ENCODE measurements around the gene SLC18B1. TPM values are rescaled to one million over a fixed set of nuclear protein-coding genes. Genes with fewer than 3 reads are reported as not detected.

The SLC18B1 gene
- total RNA-seq, 4 donors from 2014 or later = 13.4 to 42.0 (median 19.5) TPM

DNA sequence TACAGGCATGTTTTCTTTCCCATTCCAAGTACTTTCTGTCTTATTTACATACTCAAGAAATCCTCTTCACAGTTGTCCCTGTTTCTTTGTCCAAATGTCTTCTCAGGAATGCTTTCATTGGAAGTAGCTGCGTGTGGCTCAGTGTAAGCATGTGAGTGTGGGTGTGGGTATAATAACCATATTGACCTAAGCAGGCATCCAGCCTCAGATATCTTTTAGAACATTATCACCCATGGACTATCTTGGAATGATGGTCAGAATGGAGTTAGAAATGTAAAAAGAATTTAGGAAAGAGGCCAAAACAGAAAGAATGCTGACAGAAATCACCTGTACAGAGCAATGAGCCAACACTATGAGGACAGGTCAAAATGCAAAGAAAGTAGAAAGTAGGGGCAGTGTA, 57.2 kb downstream of the SLC18B1 start:
- TF ChIP-seq, protein P1, sequence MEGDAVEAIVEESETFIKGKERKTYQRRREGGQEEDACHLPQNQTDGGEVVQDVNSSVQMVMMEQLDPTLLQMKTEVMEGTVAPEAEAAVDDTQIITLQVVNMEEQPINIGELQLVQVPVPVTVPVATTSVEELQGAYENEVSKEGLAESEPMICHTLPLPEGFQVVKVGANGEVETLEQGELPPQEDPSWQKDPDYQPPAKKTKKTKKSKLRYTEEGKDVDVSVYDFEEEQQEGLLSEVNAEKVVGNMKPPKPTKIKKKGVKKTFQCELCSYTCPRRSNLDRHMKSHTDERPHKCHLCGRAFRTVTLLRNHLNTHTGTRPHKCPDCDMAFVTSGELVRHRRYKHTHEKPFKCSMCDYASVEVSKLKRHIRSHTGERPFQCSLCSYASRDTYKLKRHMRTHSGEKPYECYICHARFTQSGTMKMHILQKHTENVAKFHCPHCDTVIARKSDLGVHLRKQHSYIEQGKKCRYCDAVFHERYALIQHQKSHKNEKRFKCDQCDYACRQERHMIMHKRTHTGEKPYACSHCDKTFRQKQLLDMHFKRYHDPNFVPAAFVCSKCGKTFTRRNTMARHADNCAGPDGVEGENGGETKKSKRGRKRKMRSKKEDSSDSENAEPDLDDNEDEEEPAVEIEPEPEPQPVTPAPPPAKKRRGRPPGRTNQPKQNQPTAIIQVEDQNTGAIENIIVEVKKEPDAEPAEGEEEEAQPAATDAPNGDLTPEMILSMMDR (IDR thresholded peaks at IDR 0.05; ENCODE audit: low read depth) = no peak

DNA sequence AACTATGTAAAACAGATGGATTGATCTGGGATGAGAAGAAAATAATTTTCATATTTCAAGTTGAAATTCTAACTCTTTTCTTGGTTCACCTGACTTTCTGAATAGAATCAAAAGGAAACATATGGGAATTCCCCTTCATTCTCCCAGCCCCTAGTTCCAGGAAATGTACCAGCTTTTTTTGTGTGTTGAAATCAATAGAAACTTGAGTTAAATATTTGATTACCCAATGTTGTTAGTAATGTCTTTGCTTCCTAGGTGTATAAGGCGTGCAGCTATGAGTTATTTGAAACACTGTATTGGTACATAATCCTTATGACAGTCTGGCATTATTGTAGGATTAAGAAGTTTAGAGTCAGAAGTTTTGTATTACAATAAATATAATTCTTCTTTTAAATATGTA, 62.2 kb downstream of the SLC18B1 start:
- TF ChIP-seq, protein P1 (IDR thresholded peaks at IDR 0.05; ENCODE audit: low read depth) = no peak

DNA sequence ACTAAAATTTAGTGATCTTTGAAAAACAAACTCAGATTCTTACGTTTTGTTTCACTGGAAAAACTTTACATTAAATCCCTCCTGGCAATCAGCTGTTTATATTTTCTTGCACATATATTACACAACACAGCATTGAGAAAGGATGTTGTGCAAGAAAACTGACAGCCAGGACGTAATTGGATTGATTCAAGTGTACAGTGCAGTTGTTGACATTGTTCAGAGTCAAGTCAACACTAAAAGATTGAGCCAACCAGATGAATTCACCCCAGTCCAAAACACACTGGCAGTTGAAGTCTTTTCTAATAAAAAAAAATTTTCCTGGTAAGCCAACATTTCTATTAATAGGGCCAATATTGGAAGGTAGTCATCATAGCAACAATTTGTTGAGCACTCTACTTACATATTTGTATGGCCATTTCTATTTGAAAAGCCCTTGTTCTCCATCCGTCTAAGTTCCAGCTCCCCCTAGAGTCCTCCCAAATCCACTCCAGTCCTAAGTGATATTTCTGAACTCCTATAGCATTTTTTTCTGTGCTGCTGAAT, 63.7 kb downstream of the SLC18B1 start:
- TF ChIP-seq, protein P1 (IDR thresholded peaks at IDR 0.05; ENCODE audit: low read depth) = no peak

DNA sequence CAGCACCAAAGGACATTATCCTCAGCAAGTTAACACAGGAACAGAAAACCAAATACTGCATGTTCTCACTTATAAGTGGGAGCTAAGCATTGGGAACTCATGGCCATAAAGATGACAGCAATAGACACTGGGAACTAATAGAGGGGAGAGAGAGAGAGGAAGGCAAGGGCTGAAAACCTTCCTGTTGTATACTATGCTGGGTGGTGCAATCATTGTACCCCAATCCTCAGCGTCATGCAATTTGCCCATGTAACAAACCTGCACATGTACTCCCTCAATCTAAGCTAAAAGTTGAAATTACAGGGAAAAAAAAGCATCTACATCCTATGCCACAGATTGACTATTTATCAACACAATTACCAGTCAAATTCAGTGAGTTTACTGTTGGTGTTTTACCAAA, 64.6 kb downstream of the SLC18B1 start:
- TF ChIP-seq, protein P1 (IDR thresholded peaks at IDR 0.05; ENCODE audit: low read depth) = no peak

DNA sequence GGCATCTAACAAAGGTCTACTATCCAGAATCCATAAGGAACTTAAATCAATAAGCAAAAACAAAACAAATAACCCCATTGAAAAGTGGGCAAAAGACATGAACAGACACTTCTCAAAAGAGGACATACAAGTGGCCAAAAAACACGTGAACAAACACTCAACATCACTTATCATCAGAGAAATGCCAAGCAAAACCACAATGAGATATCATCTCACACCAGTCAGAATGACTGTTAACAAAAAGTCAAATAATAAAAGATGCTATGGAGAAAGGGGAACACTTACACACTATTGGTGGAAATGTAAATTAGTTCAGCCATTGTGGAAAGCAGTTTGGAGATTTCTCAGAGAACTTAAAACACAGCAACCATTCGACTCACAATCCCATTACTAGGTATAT, 65.2 kb downstream of the SLC18B1 start:
- TF ChIP-seq, protein P1 (IDR thresholded peaks at IDR 0.05; ENCODE audit: low read depth) = no peak

DNA sequence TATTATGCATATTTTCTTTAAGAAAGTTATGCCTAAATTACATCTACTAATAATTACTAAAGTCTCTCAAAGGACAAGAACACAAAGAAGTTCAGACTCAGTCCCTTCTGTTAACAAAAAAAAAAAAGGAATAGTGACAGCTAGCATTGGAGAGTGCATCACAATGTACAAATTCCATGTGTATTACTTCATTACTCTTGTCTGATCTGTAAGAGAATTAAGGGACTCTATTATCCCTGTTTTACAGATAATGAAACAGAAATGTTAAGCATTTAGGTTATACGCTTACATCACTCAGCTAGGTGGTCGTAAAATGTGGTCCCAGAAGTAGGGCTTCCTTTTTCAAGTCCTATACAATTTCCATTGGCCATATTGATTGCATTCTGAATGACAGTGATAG, 67.4 kb downstream of the SLC18B1 start:
- TF ChIP-seq, protein P1 (IDR thresholded peaks at IDR 0.05; ENCODE audit: low read depth) = no peak

DNA sequence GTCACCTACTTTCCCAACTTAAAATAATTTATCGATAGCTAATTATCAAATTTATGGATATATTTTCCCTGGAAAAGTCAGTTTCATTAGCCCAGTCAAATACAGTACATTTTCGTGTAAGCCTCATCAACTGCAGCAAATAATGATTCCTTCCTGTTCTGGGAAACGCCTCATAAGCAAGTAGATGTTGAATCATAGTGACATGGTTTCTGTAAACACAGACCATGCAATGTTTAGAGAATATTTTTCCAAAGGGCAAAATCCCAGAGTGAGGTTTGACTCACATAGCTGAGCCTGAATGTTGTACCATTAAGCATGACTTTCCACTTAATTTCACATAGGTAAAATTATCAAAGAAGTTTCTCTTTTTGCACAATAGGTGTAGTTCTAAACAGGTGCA, 67.9 kb downstream of the SLC18B1 start:
- TF ChIP-seq, protein P1 (IDR thresholded peaks at IDR 0.05; ENCODE audit: low read depth) = no peak

Data from subcutaneous adipose tissue (tissue), 4 donors.